ENCODE results near the gene HVCN1. TPM values are rescaled to one million over a fixed set of nuclear protein-coding genes. Genes with fewer than 3 reads are reported as not detected.

Gene HVCN1
- total and polyA plus RNA-seq, 2 of the 13 experiments (the other 11 are each of a cell fraction or from before 2014, with no cell fraction given): 0.49 to 1.3 TPM

GRCh38 chr12:110676171-110676570 lies 12.7 kb downstream of the HVCN1 start (continued):
- TF ChIP-seq UBTF (CRISPR knock-in tag; IDR thresholded peaks at IDR 0.05) (no peak), ZNF225 (CRISPR knock-in tag; IDR thresholded peaks at IDR 0.05) (no peak)

- FAIRE-seq (no peak), ATAC-seq (no peak), DNase-seq (ENCODE audit: low spot score) (no peak)
- BruUV-seq (replicated peaks): no TSS peak
- Histone ChIP-seq H3K4me2 (ENCODE audit: low read depth, low read length) (no peak overlapping the region), H3K4me3 (replicated peaks in 1 of 3; ENCODE audit: insufficient read depth in 1 of 3, low read depth in 2 of 3, low read length in 3 of 3) (no peak overlapping the region), H3K9ac (ENCODE audit: insufficient read depth, low read depth, low read length) (no peak overlapping the region), H3K27ac (ENCODE audit: extremely low read length, insufficient read depth, low read length) (no peak overlapping the region), H4K20me1 (ENCODE audit: insufficient read depth, low read length) (no peaks in the 10 kb centered on the region), H2AFZ (ENCODE audit: low read length) (no peak overlapping the region), H3K4me1 (ENCODE audit: insufficient read depth, low read length) (peaks cover 11% of the 10 kb centered on the region), H3K79me2 (ENCODE audit: insufficient read depth, low read length) (no peaks in the 10 kb centered on the region), H3K36me3 (replicated peaks in 1 of 2; ENCODE audit: control insufficient read depth in 1 of 2, insufficient read depth in 2 of 2, low read length in 2 of 2) (no peaks in the 10 kb centered on the region), H3K27me3 (ENCODE audit: control insufficient read depth in 1 of 2, insufficient read depth in 2 of 2, low read length in 2 of 2) (peaks cover 0 to 1% of the 10 kb centered on the region in 2 experiments; a peak in 1 of 5 replicates), H3K9me3 (ENCODE audit: low read length) (no peaks in the 10 kb centered on the region)
- WGBS (ENCODE audit: low lambda C conversion rate): 38% methylated on average over 4 of the region's 4 CpGs
- ChIA-PET CTCF (ENCODE audit: low intra/inter-chr PET ratio, low total read pairs) (no interaction called here), POLR2A (no interaction called here)
- intact Hi-C loops (cut with micrococcal nuclease; ENCODE audit: unreplicated experiment): no loop called here
- in situ Hi-C loops (cut with HindIII; ENCODE audit: extremely low pct_ligation_motif_present, low pct_unique_long_range_greater_than_20kb): no loop called here
- TF ChIP-seq IKZF1 (IDR thresholded peaks at IDR 0.05) (no peak), ZMYM3 (CRISPR knock-in tag; IDR thresholded peaks at IDR 0.05) (no peak), USF2 (IDR thresholded peaks at IDR 0.05; ENCODE audit: low read depth, low read length) (no peak), USF2 (CRISPR knock-in tag; IDR thresholded peaks at IDR 0.05; ENCODE audit: borderline replicate concordance) (no peak), ZNF550 (CRISPR knock-in tag; IDR thresholded peaks at IDR 0.05; ENCODE audit: borderline replicate concordance) (no peak), SMAD1 (CRISPR knock-in tag; IDR thresholded peaks at IDR 0.05; ENCODE audit: borderline replicate concordance, low read depth) (no peak), YEATS4 (CRISPR knock-in tag; IDR thresholded peaks at IDR 0.05; ENCODE audit: borderline replicate concordance) (no peak), MTA1 (CRISPR knock-in tag; IDR thresholded peaks at IDR 0.05; ENCODE audit: borderline replicate concordance) (no peak), RERE (CRISPR knock-in tag; IDR thresholded peaks at IDR 0.05; ENCODE audit: low read depth) (no peak), MYPOP (CRISPR knock-in tag; IDR thresholded peaks at IDR 0.05) (no peak)
Observed at GRCh38 chr12:110670161-110670701, 18.7 kb downstream of the HVCN1 start.
